HG02981 (cell line): ENCODE measurements around the gene UBR4.
"Not testable (repeated sequence)": the region's sequence is repeated elsewhere in the genome, so short reads cannot be mapped to it uniquely, and the experiment has no call there.

Source experiments
- ATAC-seq: cut with Tn5 transposase; IDR thresholded peaks from one replicate; pipeline ENCODE4 v1.9.1; 2021; ENCODE audit warnings: mild to moderate bottlenecking, moderate library complexity; ENCODE audit not compliant: unreplicated experiment

Gene UBR4

DNA sequence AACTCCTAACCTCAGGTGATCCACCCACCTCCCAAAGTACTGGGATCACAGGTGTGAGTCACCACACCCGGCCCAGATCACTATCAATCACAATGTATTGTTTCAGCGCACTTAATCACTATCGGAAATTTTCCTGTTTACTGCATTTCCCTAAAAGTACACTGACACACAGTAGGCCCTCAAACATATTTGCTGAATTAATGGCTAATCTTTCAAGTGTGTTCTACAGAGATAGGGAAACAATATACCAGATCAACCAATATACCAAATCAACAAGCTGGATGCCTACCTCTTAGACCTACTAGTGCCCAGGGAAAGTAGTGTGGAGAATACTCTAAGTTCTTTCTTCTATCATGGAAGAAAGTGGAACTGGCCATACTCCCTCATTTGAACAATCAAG is 17.1 kb downstream of the UBR4 start:
- no peak for ATAC-seq

DNA sequence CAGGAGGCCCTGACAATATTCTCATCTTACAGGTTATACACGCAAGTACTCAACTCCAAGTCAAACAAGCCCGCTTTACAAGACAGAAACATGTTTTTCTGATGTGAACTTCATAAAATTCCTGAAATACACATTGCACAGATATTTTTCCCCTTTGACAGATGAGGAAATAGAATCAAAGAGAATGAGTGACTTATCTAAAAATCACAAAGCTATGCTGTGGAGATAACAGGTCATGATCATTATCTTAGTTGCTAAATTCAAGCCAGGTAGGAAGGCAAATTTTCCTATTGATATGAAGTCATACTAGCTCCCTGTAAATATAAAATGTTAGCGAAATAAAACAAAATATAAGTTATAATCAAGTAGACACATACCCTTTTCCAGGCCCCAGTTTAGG is 18.3 kb downstream of the UBR4 start:
- no peak for ATAC-seq

DNA sequence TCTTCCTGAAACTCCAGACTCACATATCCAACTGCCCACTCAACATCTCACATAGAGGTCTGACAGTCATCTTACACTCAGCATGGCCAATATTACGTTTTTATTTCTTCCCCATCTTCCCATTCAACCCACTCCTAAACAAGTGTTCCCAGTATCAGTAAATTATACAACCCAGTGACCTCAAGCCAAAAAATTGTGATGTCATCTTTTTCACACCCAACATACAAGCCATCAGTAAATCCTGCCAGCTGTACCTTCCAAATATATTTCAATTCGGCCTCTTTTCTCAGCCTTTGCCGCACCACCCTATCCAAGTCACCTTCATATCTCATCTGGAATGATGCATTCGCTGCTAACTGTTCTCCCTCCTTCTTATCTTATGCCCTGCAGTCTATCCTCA is 19.6 kb downstream of the UBR4 start:
- ATAC-seq, result no peak

DNA sequence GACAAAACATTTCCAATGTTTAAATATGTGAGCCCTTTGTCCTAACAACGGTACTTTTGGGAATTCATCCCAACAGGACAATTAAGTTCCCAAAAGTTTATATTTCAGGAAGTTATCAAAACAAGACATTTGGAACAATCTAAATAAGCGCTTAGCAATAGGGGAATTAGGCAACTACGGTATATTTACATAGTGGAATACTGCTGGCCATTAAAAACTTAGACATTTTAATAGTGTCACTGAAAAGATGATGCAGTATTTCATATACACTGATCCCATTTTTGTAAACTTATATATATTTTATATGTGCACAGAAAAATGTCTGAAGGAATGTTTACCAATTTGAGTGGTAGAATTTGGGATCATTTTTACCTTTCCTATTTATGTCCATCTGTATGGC is 20.8 kb downstream of the UBR4 start:
- no peak for ATAC-seq

DNA sequence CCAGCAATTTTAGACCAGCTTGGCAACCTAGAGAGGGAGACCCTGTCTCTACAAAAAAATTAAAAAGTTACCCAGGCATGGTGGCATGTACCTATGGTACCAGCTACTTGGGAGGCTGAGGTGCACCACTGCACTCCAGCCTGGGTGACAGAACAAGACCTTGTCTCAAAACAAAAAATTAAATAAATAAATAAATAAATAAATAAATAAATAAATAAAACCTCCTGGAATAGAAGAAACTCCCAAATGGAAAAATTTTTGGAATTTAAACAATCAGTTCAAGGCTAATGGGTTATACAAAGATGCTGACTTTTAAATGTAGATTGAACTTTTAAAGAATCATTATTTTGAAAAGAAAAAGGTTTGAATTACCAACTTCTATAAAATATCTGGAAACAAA is 22.2 kb downstream of the UBR4 start:
- ATAC-seq, result no peak

DNA sequence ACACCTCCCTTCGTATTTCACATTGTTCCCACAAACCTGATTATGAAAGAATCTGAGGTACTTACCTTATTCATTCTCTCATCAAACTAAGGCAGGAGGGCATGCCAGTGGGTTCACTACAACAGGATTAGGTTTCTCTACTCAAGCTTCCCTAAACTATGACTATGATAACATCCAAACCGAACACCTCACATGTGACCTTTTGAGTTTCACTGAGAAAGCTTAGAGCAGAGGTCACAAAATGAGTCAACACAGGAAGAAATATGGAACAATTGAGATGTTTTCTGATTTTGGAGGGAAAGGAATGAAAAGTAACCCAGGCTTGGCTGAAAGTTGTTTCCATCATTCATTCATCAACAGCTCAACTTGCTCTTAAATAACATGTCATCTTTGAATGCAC is 24.1 kb downstream of the UBR4 start:
- no peak for ATAC-seq

DNA sequence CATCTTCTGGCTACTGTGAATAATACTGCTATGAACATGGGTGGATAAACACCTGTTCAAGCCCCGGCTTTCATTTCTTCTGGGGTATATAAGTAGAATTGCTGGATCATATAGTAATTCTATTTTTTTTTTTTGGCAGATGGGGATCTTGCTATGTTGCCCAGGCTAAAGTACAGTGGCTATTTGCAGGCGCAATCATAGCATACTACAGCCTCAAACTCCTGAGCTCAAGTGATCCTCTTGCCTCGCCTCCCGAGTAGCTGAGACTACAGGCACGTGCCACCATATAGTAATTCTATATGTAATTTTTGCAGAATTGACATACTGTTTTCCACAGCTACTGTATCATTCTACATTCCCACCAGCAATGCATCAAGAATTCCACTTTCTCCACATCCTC is 27.8 kb downstream of the UBR4 start:
- ATAC-seq, result no peak

DNA sequence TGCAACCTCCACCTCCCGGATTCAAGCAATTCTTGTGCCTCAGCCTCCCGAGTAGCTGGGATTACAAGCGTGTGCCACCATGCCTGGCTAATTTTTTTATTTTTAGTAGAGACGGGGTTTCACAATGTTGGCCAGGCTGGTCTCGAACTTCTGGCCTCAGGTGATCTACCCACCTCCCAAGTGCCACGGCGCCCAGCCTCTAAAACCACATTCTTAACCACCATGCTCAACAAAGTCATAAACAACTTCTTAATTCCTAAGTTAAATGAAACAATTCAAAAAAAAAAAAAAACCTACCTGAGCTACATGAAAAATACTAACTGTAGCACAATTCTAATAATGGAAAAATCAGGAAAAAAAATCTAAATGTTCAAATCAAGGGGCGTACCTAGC is 29.8 kb downstream of the UBR4 start:
- not testable (repeated sequence) for ATAC-seq

DNA sequence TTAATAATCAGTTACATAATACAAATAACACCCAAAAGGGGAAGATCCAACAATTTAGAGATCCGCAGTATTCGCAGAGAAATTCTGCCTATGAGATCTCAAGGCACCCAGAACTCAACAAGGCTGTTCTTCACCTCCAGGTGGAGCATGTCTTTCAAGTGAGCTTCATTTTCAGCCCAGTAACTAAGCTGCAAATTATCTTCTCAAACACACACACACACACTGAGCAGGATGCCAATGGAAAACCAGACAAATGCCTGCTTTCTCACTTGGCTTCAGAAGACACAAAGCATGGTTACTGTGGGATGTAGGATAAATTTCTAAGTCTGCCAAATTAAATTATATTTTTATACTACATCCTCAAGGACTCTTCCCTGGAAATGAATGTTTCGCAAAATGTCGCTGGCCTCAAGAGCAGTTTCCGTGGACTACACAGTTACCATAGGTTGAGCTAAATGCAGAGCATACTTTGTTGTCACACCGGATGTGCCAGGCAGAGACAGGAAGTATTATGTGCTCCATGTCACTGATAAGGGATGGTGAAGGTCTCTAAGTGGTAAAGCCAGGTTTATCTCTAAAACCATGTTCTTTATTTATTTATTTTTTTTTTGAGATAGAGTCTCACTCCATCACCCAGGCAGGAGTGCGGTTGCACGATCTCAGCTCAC is 30.3 kb downstream of the UBR4 start:
- ATAC-seq, result no peak

DNA sequence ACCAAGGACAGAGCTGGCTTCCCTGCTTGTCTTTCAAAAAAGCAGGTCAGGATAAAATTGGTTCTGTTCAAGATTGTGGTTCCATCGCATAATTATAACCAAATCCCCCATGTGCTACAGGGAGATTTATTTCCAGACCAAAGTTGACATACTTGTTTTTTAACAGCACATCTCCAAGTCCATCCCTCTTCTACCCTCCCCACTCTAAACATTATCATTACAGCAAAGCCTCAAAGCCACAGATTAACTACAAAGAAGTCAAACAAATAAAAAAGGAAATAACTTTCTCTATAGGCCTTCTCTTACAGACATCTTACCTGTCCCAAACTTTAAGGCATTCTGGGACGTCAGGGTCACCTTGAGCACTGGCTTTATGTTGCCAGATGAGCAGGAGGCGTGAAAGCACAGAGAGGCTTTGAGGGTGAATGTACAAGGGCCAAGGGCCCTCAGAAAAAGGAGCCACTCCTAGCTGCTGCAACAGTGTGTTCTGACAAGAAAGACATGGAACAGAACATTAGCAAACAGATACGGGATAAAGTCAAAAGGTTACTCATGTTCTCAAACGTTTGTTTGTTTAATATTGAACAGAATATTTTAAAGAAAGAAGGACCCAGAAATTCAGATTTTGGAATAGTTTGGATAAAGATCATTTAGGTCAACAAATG is 31.2 kb downstream of the UBR4 start:
- no peak for ATAC-seq

DNA sequence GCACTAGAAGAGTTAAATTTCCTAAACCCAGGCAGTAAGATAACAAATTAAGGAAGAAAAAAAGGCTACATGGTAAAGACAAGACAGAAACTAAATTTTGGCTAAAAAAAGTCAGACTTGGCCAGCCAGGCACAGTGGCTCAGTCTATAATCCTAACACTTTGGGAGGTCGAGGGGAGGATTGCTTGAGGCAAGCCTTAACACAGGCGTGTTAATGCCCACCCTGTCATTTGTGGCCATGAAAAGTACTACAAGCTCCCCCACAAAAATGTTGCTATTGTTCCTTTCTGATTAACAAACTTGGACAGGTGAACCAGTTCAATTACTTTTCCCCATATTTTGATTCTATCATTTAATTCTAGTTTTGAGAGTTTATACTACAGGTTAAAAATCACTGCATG is 32.3 kb downstream of the UBR4 start:
- ATAC-seq, result no peak

DNA sequence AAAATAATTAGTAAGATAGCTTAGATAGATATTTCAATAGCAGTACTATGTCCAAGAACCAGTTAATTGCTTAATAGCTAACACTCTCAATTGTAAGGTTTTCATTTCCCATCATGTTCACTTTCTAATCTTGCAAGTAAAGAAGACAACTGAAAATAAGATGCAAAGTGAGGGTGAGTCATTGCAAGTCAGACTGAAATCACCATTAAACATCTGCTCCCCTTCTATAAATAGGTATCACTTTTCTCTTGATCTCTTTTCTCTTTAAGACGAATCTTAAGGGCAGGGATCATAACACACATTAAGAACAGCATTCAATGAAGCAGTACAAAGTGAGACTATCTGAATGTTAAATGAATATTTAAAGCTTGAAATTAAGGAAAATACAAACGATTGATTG is 40.4 kb downstream of the UBR4 start:
- no peak for ATAC-seq

DNA sequence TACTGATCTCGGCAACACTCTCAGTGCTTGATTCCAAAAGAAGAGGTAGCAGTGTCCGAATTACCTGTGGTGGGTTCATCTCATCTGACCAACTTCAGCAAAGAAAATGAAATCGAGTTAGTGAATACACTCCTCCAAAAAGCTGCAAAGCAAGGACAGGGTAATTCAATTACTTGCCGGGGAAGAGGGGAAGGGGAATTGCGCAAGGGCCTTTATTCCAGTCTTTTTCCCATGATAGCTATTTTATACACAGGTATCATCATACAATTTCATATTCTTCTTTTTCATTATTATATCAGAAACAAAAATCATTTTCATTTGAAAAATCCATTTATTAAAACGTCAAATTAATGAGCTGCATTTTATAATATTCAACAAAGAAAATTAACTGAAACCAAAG is 42.9 kb downstream of the UBR4 start:
- ATAC-seq, result no peak

DNA sequence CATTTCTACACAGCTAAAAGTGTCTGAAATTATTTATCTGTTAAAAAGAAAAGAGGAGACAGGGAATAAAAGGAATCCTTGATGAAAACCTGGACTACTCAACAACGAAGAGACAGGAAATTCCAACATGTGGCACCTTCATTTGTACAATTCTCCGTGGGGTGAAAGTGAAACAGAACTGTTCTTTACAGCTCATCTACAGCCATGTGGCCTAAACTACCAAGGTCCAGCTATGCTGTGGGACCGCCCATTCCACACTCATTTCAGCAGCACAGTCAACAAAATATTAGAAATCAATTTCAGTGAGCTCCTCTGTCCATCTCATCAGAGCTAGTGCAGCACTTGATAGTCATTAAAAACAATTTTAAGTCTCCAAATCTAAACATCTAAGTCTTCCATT is 44.0 kb downstream of the UBR4 start:
- ATAC-seq, result no peak

DNA sequence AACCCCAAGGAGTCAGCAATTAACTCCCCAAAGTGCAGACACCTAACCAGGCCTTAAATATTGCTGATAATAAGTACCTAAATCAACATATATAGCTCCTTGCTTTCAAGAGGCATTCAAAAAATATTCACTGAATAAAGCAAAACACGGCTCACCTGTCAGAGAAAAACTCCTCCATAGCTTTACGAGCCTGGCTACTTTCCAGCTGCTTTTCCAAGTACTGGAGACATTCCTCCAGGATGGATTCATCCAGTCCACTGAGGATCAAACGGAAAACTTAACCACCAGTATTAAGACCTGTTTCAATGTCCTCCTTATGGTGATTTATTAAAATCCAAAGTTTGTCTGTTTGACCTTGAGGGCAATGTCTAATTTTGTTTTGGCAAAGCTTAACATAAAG is 44.6 kb downstream of the UBR4 start:
- no peak for ATAC-seq

DNA sequence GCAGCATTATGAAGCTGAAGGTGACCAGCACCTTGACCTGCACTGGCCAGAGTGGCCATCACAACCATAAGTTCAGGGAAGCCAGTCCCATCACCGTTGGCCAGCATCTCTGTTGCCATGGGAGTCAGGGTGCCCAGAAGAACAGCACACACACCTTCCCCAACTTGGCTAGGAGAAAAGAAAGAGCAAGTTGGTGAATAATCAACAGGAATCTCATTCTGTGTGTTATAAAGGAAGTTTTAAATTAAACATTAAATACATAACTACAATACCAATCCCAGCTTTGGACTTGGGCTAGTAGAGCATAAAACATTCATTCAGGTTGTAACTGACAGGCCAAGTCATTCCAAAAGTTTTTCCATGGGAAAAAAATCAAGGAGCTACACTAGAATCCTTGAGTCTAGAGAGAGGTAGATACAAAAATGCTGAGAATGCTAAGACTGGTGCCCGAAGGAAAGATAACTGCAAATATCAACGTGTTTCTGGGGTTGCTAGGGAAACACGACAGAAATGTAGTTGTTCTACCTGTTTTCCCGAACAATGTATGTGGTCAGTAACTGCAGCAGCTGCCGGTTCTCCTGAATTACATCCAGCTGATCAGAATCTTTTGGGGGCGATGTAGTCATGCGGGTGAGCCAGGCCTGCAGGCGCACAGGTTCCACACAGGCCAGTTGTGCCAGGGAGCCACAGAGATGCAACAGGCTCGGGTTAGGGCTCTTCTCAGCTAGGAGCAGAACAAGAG is 45.6 kb downstream of the UBR4 start:
- ATAC-seq, result no peak

DNA sequence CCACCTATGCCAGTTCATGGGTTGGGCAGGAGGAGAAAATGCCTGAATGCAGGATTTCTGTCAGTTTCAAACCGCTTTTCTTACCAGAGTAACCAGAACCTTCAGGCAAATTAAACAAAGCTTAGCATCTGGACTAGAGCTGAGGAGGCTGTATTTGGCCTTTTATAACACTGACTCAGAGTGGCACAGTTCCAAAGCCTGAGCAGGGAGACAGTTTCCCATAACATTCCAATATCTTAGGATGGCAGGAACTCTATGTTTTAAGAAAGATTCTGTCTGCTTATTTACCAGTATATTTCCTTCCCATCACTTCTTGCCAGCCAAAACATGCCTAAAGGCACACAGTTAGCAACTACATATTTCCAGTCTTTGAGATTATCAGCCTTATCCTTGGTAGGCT is 46.8 kb downstream of the UBR4 start:
- no peak for ATAC-seq

DNA sequence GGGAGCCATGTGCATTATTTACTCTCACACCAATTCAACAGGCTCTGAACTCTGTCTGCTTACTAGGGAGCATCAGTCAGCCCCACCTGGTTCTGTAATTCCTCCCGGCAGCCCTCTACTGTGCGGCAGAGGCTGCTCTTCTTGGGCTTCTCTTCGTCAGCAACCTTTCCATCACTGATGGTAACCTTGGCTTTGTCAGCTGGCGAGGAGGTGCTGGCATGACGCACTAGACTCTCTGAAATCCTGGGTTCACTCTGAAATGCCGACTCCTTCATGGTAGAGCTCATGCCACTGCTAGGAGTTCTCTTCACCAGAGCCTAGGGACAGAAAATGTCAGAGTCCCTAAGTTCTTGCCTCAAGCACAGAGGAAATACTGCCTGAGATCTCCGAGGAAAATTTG is 49.2 kb downstream of the UBR4 start:
- ATAC-seq, result no peak

DNA sequence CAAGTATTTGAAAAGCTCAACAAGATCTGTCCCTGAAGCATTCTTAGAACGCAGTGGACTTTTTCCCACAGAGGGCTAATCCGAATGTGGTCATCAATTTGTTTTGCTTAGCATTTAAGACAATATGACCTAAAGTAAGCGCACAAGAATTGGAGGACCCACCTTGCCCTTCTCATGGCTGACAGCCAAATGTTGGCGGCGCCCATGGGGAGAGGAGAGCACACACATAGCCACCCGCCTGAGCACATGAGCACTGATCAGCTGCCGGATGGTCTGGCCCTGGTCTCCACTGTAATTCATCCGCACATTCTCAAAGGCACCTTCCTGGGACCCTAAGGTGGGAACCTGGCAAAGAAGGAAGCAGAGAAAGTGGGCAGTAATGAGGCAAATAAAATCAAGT is 52.4 kb downstream of the UBR4 start:
- no peak for ATAC-seq

DNA sequence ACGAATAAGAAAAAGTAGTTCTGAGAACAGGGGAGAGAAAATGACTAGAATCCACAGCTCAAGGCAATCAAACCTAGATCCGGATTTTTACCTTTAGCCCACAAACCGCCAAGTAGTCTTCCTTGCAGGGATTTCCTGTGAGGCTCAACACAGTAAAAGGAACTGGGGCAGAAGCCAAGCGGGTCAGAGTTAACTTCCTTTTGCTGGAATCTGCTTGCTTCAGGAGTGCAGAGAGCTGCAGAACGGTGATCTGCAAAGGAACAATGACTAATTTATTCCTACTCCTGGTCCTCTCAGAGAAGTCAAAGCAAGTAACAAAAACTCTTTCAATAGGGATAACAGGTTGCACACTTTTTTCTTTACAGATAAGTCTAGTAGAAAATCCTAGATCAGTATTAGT is 53.4 kb downstream of the UBR4 start:
- ATAC-seq, result no peak

DNA sequence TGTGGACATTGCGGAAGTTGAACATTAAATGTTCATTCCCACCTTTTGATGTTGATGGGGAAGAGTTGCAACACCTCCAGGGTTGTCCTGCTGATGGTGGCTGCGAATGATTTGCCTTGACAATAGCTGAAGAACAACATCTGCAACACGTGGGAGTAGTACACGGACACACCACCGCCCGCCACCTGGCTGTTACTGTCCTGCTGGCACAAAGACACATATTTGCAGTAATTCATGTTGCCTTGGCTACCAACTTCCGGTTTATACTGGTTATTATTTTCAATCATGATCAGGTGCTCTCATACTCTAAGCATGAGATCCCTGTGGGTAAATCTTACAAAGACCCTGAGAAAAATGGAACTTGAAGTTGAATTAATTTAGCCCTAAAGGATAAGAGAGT is 55.2 kb downstream of the UBR4 start:
- ATAC-seq, result no peak

DNA sequence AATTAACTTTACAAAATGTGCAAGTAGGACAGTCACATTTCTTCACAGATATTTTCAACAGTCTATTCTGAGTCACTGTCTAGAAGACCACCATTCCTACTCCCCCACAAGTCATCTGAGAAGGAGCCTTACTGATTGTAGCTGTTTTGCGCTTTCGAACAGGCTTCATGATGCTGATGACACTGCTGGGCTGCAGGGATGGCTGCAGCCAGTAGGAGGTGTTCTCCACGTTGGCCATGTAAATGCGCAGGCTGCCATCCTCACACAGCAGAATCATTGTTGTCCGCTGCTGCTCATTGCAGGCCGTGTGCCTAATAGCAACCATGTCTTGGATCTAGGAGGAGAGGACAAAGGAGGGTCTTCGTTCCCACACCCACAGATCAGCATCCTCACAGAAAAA is 56.9 kb downstream of the UBR4 start:
- ATAC-seq, result no peak
